GM19025 (cell line): ENCODE results near the gene STXBP6.
"Not testable (repeated sequence)": the region's sequence is repeated elsewhere in the genome, so short reads cannot be mapped to it uniquely, and the experiment has no call there.

Source experiments
- ATAC-seq: cut with Tn5 transposase; IDR thresholded peaks from one replicate; pipeline ENCODE4 v1.9.1; 2021; ENCODE audit warnings: mild to moderate bottlenecking, low read depth, moderate library complexity; ENCODE audit not compliant: unreplicated experiment

STXBP6 gene

GRCh38 chr14:24990773-24991172 lies 59.2 kb downstream of the STXBP6 start:
- ATAC-seq: no peak

GRCh38 chr14:24990050-24990449 lies 59.9 kb downstream of the STXBP6 start:
- ATAC-seq: no peak

DNA sequence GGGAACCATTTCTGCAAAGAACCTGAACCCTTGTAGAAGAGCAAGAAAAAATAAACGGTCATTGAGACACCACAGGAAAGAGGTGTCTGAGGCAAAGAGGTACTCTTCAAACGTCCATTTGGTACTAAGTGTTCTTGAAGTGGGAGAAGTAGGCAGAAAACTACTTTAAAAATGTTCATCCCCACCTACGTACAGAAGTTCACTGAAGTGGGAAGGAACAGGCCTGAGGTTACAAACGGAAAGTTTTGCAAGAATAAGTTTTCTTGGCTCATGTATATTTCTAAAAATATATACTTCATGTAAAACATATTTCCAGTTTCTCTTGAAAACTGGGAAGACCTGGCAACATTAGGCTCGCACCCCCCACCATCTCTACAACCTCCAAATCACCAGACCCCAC lies 61.2 kb downstream of the STXBP6 start:
- no peak for ATAC-seq

DNA sequence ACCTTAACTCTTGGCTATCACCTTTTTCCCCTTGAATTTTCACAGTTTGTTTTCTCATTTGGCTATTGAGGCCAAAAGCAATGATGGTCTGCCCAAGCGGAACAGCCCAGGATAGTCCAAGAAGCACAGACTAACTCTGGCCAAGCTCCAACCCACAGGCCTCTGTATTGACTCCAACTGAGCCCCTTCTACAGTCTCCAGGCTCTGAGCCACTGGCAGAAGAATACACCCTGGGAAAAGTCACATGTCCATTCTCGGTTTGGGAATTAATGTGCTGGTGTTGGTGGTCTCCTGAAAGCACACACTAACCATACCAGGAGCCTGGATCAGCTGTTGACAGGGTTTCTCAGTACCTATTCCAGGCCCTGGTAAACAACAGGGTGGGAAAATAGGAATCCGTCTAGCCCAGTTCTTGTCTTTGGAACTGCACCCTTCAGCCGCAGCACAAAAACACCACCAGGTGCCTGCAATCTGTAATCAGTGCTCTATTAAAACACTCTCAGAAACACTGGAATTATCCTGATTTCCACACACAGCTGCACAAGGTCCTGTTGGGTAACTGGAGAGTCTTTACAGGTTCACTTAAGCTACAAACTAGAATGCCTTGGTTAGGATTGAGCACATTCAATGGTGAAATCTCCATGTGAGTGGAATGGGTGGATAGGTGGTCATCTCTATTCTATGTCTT lies 63.6 kb downstream of the STXBP6 start:
- no peak for ATAC-seq

DNA sequence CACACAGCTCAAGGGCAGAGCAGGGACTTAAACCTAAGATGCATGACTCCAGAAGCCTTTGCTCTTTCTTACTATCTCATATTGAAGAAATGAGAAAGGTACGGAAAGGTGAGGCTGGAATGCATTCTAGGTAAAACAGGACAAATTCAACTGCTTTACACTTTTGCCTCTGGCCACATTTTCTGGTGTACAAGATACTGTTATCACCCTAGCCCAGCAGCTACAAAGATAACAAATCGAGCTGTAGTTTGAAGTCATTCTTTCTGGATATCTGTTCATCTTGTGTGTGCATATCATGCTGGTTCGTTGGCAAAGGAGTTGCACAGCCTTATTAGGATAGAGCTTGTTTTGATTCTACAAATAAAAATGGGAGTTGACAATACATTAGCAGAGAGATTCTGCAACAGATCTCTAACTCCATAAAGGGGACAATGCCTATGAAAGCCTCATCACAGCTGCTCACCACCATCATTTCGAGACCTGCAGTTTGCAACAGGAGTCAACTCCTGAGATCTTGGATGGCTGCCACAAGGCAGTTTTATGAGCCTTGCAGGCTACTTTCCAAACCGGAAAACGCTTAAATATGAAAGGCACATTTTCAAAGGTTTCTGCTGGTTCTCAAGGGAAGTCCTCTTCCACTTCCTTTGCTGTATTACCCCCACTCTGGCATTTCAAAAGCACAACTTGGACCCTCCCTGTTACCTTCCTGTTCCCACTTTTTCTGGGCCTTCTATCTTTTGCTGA lies 64.9 kb downstream of the STXBP6 start:
- no peak for ATAC-seq

GRCh38 chr14:24982472-24983155 lies 67.3 kb downstream of the STXBP6 start:
- ATAC-seq: no peak

GRCh38 chr14:24979725-24980239 lies 70.2 kb downstream of the STXBP6 start:
- no peak for ATAC-seq

DNA sequence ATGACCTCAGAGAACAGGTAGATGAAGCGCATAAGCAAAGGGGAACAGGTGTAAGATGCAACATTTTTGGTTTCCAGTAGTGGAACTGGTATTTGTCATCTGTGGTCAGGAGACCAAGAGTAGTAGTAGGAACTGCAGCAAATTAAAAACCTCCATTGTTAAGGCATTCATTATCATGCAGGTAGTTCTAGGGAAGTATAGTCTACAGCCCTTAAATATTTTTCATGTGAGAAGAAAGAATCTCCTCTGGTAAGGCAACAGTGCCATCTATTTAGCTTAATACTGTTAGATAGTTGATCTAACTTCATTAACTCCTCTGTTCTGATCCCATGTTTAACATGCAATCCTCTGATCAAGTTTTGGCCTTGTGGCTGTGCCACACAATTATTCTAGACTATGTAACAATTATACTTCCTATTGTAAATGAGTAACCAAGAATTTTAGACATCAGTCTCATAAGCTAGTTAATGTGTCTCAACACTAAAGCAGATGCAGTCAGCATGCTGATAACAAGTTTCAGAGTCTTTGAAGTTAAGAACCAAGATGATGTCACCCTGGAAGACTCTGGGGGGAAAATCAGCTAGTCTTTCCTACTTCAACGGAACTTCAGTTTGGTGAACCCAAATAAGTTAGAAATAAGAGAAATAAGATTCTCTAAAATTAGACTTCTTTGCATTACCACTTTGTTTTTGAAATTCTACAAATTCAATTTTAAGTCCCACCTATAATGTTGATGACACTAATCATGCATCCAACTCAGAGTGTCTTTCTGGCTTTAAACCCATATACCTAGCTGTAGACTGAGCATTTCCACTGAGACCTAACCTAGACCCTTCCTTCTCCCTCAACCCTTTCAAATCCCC lies 70.9 kb downstream of the STXBP6 start:
- peak; percentile 84 for ATAC-seq

DNA sequence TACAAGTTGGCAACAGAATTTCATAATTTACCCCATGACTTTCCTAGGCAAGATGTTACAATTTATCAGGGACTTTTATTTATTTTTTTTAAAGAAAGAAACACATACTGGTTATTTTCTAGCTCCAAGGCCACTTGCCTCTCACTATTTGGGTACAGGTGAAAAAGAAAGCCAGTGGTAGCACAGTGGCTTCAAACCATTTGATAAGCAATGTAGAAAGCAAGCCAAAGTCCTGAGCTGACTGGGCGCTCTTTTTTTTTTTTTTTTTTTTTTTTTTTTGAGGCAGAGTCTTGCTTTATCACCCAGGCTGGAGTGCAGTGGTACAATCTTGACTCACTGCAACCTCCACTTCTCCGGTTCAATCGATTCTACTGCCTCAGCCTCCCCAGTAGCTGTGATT lies 73.3 kb downstream of the STXBP6 start:
- ATAC-seq: no peak

DNA sequence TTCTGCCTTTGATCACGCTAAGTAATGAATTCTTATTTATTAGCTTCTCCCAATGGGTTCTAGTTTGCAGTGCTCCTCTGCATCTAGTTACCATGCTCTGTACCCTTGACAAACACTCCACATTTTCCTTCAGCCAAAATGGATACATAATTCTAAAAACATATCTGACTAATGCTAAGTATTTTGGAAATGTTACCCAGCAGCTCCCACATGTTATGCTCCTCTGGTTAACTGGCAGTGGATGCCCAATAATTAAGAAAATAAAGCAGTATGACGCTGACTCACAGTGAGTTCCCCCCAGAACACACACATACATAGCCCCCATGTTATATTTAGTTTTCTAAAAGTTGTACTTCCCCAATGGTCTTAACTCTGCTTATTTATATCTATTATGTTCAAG lies 74.6 kb downstream of the STXBP6 start:
- ATAC-seq: no peak

DNA sequence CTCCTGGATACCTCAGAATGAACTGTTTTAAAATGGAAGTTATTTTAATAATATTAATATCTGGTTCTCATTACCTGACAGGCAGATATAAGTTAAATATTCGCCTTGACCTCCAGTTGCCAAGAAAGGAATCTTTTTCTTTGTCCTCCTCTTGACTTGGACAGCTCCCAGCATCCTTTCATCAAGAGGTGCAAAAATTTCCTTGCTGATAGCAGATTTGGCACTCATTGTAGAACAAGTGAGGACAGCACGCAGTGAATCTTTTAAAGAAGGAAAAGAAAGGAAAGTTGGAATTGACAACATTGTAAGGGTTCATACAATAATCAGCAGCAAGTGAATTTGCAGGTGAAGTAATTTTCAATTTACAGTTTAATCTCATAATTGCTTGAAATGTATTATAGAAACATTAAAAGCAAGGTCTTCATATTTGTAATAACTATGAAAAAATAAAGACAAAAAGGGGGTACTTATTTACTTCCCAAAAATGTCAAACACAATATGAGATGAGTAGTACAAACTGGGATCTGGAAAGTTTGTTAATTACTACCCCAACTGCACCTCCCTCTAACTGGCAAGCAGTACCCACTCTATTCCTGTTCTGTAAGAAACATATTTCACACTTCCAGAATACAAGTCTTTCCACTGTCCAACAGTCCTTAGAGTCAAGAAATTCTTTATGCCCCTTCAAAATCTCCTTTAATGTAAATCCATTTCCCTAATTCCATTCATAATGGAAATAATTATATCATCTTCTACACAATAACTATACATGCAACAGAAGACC lies 75.2 kb downstream of the STXBP6 start:
- ATAC-seq: no peak

DNA sequence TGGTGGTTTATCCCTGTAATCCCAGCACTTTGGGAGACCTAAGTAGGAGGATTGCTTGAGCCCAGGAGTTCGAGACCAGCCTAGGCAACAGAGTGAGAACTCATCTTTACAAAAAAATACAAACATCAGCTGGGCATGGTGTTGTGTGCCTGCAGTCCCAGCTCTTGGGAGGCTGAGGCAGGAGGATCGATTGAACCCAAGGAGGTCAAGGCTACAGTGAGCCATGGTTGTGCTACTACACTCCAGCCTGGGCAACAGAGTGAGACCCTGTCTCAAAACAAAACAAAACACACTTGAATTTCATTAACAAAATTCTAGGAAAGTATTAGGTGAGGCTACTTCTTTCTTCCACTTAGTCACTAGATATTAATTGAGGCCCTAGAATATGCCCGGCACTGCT lies 77.1 kb downstream of the STXBP6 start:
- no peak for ATAC-seq

- ATAC-seq: no peak
Observed at GRCh38 chr14:24971255-24971654, 78.7 kb downstream of the STXBP6 start.

DNA sequence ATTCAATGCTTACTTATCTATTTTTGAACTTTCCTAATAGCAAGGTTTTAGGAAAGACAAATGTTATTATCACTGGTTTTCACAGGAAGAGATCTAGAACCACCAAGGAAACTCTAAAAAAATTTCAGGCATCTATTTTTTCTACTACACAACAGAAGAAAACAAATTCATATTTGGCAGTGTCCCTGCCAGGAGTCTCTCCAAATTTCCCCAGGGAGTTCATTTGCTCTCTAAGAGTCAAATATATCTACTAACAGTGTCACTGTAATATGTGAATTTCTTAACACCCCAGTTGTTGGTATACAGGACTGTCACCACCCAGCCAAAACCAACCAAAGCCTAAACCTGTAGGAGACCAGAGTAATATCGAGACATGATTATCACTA lies 83.4 kb downstream of the STXBP6 start:
- ATAC-seq: no peak

DNA sequence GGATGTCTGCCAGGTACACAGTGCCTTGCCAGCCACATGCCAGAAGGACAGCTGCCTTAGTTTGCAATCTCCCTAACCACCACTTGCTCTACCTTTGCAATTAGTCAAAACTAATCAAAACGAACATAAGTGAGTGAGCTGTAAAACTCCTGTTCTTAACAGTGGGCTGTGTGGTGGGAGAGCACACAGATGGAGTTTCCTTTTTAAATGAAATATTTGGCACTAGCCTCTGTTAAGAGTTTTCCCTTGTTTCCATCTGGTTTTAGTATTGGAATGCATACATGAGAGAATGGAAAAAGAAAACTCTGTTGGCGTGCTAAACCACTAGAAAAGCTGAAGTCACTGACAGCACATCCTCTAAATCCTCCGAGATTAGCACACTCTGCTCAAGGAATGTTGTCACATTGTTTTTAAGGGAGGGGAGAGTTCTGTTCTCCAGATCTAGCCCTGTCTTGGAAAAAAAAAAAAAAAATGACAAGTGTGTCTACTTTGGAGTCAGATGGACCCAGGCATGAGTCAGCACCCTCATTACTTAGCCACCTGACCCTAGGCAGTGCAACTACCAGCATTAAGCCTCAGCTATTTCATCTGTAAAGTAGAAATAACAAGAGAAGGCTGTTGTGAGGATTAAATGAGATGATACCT lies 83.9 kb downstream of the STXBP6 start:
- ATAC-seq: no peak

DNA sequence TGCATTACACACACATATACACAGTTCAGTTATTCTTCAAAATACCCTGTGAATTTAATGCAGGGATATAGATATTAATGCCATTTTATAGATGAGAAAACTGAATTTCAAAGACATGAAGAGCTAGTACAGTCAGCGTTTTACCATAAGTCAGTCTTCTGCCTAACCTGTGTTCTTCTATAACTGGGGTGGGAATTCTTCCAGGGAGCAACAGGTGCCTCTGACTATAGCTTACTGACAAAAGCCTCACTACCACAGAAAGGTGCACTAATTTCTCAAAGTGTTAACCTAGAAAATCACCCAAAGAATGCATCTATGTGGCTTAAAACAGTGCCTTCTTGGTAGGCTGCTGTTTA lies 84.4 kb downstream of the STXBP6 start:
- ATAC-seq: no peak

GRCh38 chr14:24964591-24964990 lies 85.4 kb downstream of the STXBP6 start:
- no peak for ATAC-seq

GRCh38 chr14:24964048-24964447 lies 85.9 kb downstream of the STXBP6 start:
- no peak for ATAC-seq

- not testable (repeated sequence) for ATAC-seq
Observed at GRCh38 chr14:24962118-24962517, 87.8 kb downstream of the STXBP6 start.
